Stomach (tissue), 4 donors: ENCODE data around the gene NFYA.

Experiments
- POLR2A ChIP-seq, 4 donors: fragments of 450-650 bp; IDR thresholded peaks; one replicate each; pipeline ENCODE4 v1.6.1; 2016; ENCODE audit warnings: antibody characterized with exemption in 4 of 4, control low read depth in 2 of 4, mild to moderate bottlenecking in 1 of 4, moderate library complexity in 1 of 4
- TF ChIP-seq, protein P1 (sequence below), 7 experiments: fragments of 450-650 bp in 4 of 7; fragments of 200-600 bp in 3 of 7; sonication (generic) in 3 of 7; IDR thresholded peaks; one replicate each; pipeline ENCODE4 v1.5.1; 2016 to 2019; ENCODE audit warnings: antibody characterized with exemption in 7 of 7, control low read depth in 2 of 7, mild to moderate bottlenecking in 1 of 7

DNA sequence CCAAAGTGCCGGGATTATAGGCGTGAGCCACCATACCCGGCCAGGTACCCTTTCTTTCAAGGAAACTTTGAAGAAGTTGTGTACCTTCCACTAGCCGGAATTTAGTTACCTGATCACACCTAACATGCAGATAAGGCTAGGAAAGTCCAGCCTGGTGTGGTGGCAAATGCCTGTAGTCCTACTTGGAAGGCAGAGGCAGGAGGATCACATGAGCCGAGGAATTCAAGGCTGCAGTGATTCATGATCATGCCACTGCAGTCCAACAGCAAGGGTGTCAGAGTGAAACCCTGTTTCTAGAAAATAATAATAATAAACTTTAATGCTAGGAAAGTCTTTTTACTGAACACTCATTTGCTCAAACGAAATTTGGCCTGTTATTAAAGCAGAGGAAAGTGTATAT lies 21.0 kb downstream of the NFYA start:
- TF ChIP-seq, protein P1, sequence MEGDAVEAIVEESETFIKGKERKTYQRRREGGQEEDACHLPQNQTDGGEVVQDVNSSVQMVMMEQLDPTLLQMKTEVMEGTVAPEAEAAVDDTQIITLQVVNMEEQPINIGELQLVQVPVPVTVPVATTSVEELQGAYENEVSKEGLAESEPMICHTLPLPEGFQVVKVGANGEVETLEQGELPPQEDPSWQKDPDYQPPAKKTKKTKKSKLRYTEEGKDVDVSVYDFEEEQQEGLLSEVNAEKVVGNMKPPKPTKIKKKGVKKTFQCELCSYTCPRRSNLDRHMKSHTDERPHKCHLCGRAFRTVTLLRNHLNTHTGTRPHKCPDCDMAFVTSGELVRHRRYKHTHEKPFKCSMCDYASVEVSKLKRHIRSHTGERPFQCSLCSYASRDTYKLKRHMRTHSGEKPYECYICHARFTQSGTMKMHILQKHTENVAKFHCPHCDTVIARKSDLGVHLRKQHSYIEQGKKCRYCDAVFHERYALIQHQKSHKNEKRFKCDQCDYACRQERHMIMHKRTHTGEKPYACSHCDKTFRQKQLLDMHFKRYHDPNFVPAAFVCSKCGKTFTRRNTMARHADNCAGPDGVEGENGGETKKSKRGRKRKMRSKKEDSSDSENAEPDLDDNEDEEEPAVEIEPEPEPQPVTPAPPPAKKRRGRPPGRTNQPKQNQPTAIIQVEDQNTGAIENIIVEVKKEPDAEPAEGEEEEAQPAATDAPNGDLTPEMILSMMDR (IDR thresholded peaks at IDR 0.05): no peak
- no peak for TF ChIP-seq POLR2A (IDR thresholded peaks at IDR 0.05)
